ENCODE results near the gene VSIG2.

VSIG2 gene

GRCh38 chr11:124763156-124763947 lies 11.3 kb upstream of the VSIG2 start:
- peak; percentile 62 for DNase-seq

- no peak for DNase-seq
Measured at GRCh38 chr11:124762624-124763155, 10.6 kb upstream of the VSIG2 start.

- DNase-seq, result peak; percentile 49
Measured at GRCh38 chr11:124762105-124762623, 10.1 kb upstream of the VSIG2 start, which contains the start of gene ESAM. TSS of gene ESAM (minus strand) at chr11:124762290. CDS start at chr11:124762154, 136 bp downstream.

- DNase-seq, result no peak
Measured at GRCh38 chr11:124761301-124762104, 9.4 kb upstream of the VSIG2 start.

GRCh38 chr11:124760806-124761205 lies 8.8 kb upstream of the VSIG2 start:
- DNase-seq, result no peak

- DNase-seq, result no peak
Measured at GRCh38 chr11:124760205-124760652, 8.2 kb upstream of the VSIG2 start.

- DNase-seq, result no peak
Measured at GRCh38 chr11:124759266-124760204, 7.5 kb upstream of the VSIG2 start.

GRCh38 chr11:124758355-124759265 lies 6.6 kb upstream of the VSIG2 start:
- DNase-seq, result peak; percentile 34

GRCh38 chr11:124757320-124757719 lies 5.3 kb upstream of the VSIG2 start:
- DNase-seq, result no peak

- no peak for DNase-seq
Measured at GRCh38 chr11:124756753-124757227, 4.7 kb upstream of the VSIG2 start.

GRCh38 chr11:124756033-124756752 lies 4.1 kb upstream of the VSIG2 start:
- DNase-seq, result no peak

- no peak for DNase-seq
Measured at GRCh38 chr11:124754710-124755109, 2.7 kb upstream of the VSIG2 start.

GRCh38 chr11:124754309-124754708 lies 2.3 kb upstream of the VSIG2 start:
- DNase-seq, result no peak

- DNase-seq, result no peak
Measured at GRCh38 chr11:124753624-124754023, 1.6 kb upstream of the VSIG2 start.

- DNase-seq, result no peak
Measured at GRCh38 chr11:124753205-124753604, 1.1 kb upstream of the VSIG2 start.

- DNase-seq, result no peak
Measured at GRCh38 chr11:124752471-124753102, 532 bp upstream of the VSIG2 start.

- no peak for DNase-seq
Measured at GRCh38 chr11:124751391-124751740, 689 bp downstream of the VSIG2 start.

GRCh38 chr11:124749912-124750311 lies 2.1 kb downstream of the VSIG2 start:
- DNase-seq, result no peak

- no peak for DNase-seq
Measured at GRCh38 chr11:124748481-124749343, 3.3 kb downstream of the VSIG2 start.

Data from activated gamma-delta T cell (primary cell).